Tibial nerve (tissue), 4 donors: ENCODE results near the gene ANKRD35. TPM values are rescaled to one million over a fixed set of nuclear protein-coding genes. Genes with fewer than 3 reads are reported as not detected.
A peak's percentile ranks its signal among the peaks of the same experiment; 100 is the strongest.

ENCODE experiments used
- DNase-seq, 2 donors: peaks; one replicate each; pipeline ENCODE4 v3.0.0-alpha.2; 2019; ENCODE audit warnings: low spot score in 2 of 2
- H3K27ac ChIP-seq, 4 donors: fragments of 200-600 bp; sonication (generic) in 3 of 4; one replicate each; pipeline ENCODE4 v1.5.1; 2017 to 2019; ENCODE audit warnings: mild to moderate bottlenecking in 1 of 4
- H3K27me3 ChIP-seq, 2 donors: fragments of 200-600 bp; sonication (generic) in 1 of 2; one replicate each; pipeline versions ENCODE4 v1.5.1 to v1.6.0; 2017 to 2019
- H3K36me3 ChIP-seq, 3 donors: fragments of 200-600 bp; sonication (generic); one replicate each; pipeline ENCODE4 v1.5.1; 2018 to 2019
- H3K4me1 ChIP-seq, 4 donors: fragments of 200-600 bp; sonication (generic) in 3 of 4; one replicate each; pipeline ENCODE4 v1.5.1; 2017 to 2019
- H3K4me3 ChIP-seq, 4 donors: fragments of 200-600 bp; sonication (generic) in 3 of 4; one replicate each; pipeline ENCODE4 v1.5.1; 2017 to 2019; ENCODE audit warnings: mild to moderate bottlenecking in 1 of 4, moderate library complexity in 1 of 4
- H3K9me3 ChIP-seq, 4 donors: fragments of 200-600 bp; sonication (generic) in 3 of 4; one replicate each; pipeline ENCODE4 v1.5.1; 2017 to 2019
- CTCF ChIP-seq, 5 experiments: fragments of 200-600 bp in 3 of 5; fragments of 450-650 bp in 2 of 5; sonication (generic) in 3 of 5; IDR thresholded peaks; one replicate each; pipeline ENCODE4 v1.5.1; 2016 to 2019; ENCODE audit warnings: antibody characterized with exemption in 5 of 5, mild to moderate bottlenecking in 3 of 5, moderate library complexity in 2 of 5
- EP300 ChIP-seq, 2 donors: sonication (generic); formaldehyde crosslinking; IDR thresholded peaks; one replicate each; pipeline ENCODE4 v1.6.1; 2017; ENCODE audit warnings: antibody characterized with exemption in 2 of 2, mild to moderate bottlenecking in 1 of 2
- POLR2A ChIP-seq, 2 donors: fragments of 450-650 bp; IDR thresholded peaks; one replicate each; pipeline ENCODE4 v1.6.1; 2017; ENCODE audit warnings: antibody characterized with exemption in 2 of 2, mild to moderate bottlenecking in 2 of 2, moderate library complexity in 2 of 2
- WGBS, 2 donors: methylation state at CpG; one replicate each; pipeline ENCODE4 v1.1.5; 2018; 5-methylcytosine and 5-hydroxymethylcytosine counted together
- total RNA-seq, 4 donors: library from RNA; depleted of rRNA; stranded (reverse); fragments of >200 nt; gene quantifications; one replicate each; pipeline ENCODE4 v1.1.0, GENCODE V29; 2016

Gene ANKRD35
- total RNA-seq, 4 donors from 2014 or later = 2.7 to 11.2 (median 6.3) TPM

- no peaks in the 10 kb centered on the region for H3K9me3 ChIP-seq
- WGBS, 2 donors = 63 to 73% methylated on average over 5 of the region's 5 CpGs
- H3K4me3 ChIP-seq = no peak overlapping the region
- no peaks in the 10 kb centered on the region for H3K27me3 ChIP-seq
- no peak overlapping the region for H3K27ac ChIP-seq
- H3K4me1 ChIP-seq = peaks cover 0 to 16% (median 4%) of the 10 kb centered on the region in 4 donors
- peaks cover 0 to 13% (median 0%) of the 10 kb centered on the region in 3 donors for H3K36me3 ChIP-seq
- TF ChIP-seq EP300 (IDR thresholded peaks at IDR 0.05) (no peak), POLR2A (IDR thresholded peaks at IDR 0.05) (no peak), CTCF (IDR thresholded peaks at IDR 0.05) (no peak)
- DNase-seq = no peak
Measured at GRCh38 chr1:145863282-145864018, 22.2 kb downstream of the ANKRD35 start.

GRCh38 chr1:145859491-145860023, 26.1 kb downstream of the ANKRD35 start:
- DNase-seq = peak; percentile 89 to 90
- peak overlapping the region; percentile 75 to 96 (median 88) for H3K27ac ChIP-seq
- TF ChIP-seq CTCF (IDR thresholded peaks at IDR 0.05) = peak in 3 of 5 experiments; percentile 9 to 48 (median 48)
- no peak for TF ChIP-seq EP300 (IDR thresholded peaks at IDR 0.05)
- peak; percentile 76 to 83 for TF ChIP-seq POLR2A (IDR thresholded peaks at IDR 0.05)
- peaks cover 0 to 30% (median 11%) of the 10 kb centered on the region in 4 donors for H3K4me1 ChIP-seq
- H3K9me3 ChIP-seq = no peaks in the 10 kb centered on the region
- H3K4me3 ChIP-seq = peak overlapping the region; percentile 55 to 90 (median 73)
- H3K27me3 ChIP-seq = no peaks in the 10 kb centered on the region
- H3K36me3 ChIP-seq = peaks cover 0 to 25% (median 10%) of the 10 kb centered on the region in 3 donors
- 0% methylated on average over 40 to 41 of the region's 41 CpGs for WGBS, 2 donors

GRCh38 chr1:145858901-145859490, 26.7 kb downstream of the ANKRD35 start, which contains the start of gene PIAS3:
TSS of gene PIAS3 (minus strand) at chr1:145859081. CDS start at chr1:145858990, 91 bp downstream.
- peak in 1 of 2 donors; percentile 90 for TF ChIP-seq EP300 (IDR thresholded peaks at IDR 0.05)
- TF ChIP-seq POLR2A (IDR thresholded peaks at IDR 0.05) = peak; percentile 56 to 83
- peak in 1 of 5 experiments; percentile 13 for TF ChIP-seq CTCF (IDR thresholded peaks at IDR 0.05)

GRCh38 chr1:145858238-145858900, 27.3 kb downstream of the ANKRD35 start:
- no peaks in the 10 kb centered on the region for H3K9me3 ChIP-seq
- TF ChIP-seq POLR2A (IDR thresholded peaks at IDR 0.05) (no peak), CTCF (IDR thresholded peaks at IDR 0.05) (no peak), EP300 (IDR thresholded peaks at IDR 0.05) (no peak)
- no peaks in the 10 kb centered on the region for H3K27me3 ChIP-seq
- peak overlapping the region; percentile 75 to 96 (median 88) for H3K27ac ChIP-seq
- peaks cover 0 to 37% (median 10%) of the 10 kb centered on the region in 3 donors for H3K36me3 ChIP-seq
- peak; percentile 41 to 63 for DNase-seq
- 1 to 2% methylated on average over 31 to 33 of the region's 35 CpGs for WGBS, 2 donors
- peak overlapping the region; percentile 55 to 90 (median 73) for H3K4me3 ChIP-seq
- peaks cover 0 to 30% (median 11%) of the 10 kb centered on the region in 4 donors for H3K4me1 ChIP-seq

More at GRCh38 chr1:145858901-145859490, 26.7 kb downstream of the ANKRD35 start, which contains the start of gene PIAS3:
- Histone ChIP-seq H3K27ac (peak within 1 kb of the TSS; percentile 75 to 96 (median 88)), H3K4me1 (peaks cover 0 to 30% (median 11%) of the 10 kb centered on the region in 4 donors), H3K4me3 (peak within 1 kb of the TSS; percentile 55 to 90 (median 73)), H3K36me3 (peaks cover 0 to 30% (median 10%) of the 10 kb centered on the region in 3 donors), H3K27me3 (no peaks in the 10 kb centered on the region), H3K9me3 (no peaks in the 10 kb centered on the region)
- WGBS, 2 donors = 0 to 1% methylated on average over 23 to 28 of the region's 42 CpGs
- peak; percentile 93 to 94 for DNase-seq
